Islet precursor cell (in vitro differentiated cells): ENCODE measurements around the gene METRN.
A peak's percentile ranks its signal among the peaks of the same experiment; 100 is the strongest.

Source experiments
- DNase-seq: peaks from one replicate; pipeline ENCODE4 v3.0.0-alpha.2; 2018

METRN gene

GRCh38 chr16:714558-715476, at the start of gene METRN:
Gene METRN, plus strand, starts transcription at chr16:715118. Its CDS starts 172 bp downstream, at chr16:715290.
- DNase-seq, result peak; percentile 92

- DNase-seq, result no peak
These were observed 48.3 kb upstream of the METRN start for GRCh38 chr16:666572-666971.

GRCh38 chr16:667113-667779, 47.7 kb upstream of the METRN start:
- DNase-seq, result no peak

GRCh38 chr16:667780-668518, 47.0 kb upstream of the METRN start, which contains the start of gene RHOT2:
Gene RHOT2, plus strand, starts transcription at chr16:668132. Its CDS starts 68 bp downstream, at chr16:668200.
- peak; percentile 96 for DNase-seq

DNA sequence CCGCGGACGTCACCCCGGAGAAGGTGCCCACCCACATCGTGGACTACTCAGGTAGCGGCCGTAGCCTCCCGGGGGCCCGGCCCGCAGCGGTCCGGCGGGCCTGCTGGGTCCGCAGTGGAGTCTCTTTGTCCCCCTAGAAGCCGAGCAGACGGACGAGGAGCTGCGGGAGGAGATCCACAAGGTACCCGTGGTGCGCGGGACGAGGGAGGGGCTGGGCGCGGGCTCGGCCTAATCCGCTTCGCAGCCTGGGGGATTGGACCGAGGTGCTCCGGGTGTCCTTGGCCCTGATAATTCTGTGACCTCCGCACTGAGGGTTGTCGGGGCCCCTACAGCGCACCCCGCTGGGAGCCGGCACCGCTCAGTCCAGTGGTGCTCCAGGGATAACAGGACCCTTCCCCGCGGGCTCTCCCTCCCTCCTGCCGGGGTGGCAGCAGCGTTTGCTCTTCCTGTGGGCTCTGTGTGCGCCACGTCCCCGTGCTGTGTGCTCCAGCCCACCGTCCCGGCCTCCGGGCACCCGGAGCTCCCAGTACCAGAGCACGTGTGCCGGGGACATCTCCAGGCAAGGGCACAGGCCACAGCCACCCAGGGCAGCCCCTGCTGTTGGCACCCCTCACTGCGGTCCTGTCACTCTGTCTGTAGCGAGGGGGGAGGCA, 46.3 kb upstream of the METRN start:
- no peak for DNase-seq

DNA sequence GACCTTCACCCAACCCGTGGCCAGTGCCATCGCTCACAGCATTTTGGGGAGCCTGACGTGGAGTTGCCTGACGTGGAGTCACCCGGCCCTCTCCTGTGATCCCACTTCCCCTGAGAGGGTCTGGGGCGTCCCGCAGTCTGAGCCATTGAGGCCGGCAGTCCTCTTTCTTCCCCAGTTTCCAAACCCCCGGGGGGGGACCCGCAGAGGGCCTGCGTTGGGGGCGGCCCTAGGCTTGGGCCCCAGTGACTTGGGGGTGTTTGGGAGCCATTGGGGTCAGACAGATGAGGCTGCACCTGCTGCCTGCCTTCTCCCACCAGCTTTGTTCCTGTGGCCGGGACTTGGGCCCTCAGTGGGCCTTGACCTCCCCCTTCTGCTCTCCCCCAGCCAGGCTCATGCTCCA, 45.3 kb upstream of the METRN start:
- no peak for DNase-seq

DNA sequence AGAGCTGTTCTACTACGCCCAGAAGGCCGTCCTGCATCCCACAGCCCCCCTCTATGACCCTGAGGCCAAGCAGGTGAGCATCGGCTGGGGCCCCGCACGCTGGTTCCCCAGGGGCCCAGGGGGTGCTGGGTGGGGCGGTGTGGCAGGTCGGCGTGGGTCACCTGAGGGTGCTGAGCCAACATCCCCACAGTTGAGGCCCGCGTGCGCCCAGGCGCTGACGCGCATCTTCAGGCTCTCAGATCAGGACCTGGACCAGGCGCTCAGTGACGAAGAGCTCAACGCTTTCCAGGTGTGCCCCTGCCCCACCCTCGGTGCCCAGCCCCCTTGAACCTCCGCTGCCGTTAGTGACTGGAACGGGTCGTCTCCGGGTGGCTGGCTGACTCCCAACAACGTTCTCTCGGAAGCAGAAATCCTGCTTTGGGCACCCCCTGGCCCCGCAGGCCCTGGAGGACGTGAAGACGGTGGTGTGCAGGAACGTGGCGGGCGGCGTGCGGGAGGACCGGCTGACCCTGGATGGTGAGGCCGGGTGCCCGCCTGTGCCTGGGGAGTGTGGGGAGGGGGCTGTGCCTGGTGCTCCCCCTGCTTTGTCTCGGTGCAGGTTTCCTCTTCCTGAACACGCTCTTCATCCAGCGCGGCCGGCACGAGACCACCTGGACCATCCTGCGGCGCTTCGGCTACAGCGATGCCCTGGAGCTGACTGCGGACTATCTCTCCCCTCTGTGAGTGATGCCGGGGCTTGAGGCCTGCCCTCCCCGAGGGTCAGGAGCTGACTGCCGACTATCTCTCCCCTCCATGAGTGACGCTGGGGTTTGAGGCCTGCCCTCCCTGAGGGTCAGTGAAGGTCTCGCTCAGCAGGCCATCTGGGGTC, 44.2 kb upstream of the METRN start:
- no peak for DNase-seq

GRCh38 chr16:671353-672131, 43.4 kb upstream of the METRN start:
- DNase-seq, result no peak

DNA sequence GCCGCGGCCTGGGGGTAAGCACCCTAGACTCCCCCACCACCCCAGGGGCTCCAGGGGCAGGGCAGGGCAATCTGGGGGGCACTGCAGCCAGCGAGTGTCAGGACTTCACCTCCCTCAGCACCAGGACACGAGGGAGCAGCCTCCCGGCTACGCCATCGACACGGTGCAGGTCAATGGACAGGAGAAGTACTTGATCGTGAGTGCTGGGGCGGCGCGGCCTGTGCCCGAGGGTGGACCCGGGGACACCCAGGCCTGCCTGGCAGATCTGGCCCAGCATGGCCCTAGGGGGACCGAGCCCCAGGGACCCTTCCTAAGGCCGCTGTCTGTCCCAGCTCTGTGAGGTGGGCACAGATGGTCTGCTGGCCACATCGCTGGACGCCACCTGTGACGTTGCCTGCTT, 42.5 kb upstream of the METRN start:
- DNase-seq, result no peak

DNA sequence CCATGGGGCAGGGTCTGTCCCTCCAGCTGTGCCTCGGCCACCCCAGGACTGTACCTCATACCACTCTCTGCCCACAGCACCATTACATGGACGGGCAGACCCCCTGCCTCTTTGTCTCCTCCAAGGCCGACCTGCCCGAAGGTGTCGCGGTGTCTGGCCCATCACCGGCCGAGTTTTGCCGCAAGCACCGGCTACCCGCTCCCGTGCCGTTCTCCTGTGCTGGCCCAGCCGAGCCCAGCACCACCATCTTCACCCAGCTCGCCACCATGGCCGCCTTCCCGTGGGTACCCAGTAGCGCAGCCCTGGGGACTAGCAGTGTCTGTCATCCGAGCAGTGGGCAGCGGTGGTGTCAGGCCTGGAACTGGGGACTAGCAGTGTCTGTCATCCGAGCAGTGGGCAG, 42.1 kb upstream of the METRN start:
- DNase-seq, result no peak

DNA sequence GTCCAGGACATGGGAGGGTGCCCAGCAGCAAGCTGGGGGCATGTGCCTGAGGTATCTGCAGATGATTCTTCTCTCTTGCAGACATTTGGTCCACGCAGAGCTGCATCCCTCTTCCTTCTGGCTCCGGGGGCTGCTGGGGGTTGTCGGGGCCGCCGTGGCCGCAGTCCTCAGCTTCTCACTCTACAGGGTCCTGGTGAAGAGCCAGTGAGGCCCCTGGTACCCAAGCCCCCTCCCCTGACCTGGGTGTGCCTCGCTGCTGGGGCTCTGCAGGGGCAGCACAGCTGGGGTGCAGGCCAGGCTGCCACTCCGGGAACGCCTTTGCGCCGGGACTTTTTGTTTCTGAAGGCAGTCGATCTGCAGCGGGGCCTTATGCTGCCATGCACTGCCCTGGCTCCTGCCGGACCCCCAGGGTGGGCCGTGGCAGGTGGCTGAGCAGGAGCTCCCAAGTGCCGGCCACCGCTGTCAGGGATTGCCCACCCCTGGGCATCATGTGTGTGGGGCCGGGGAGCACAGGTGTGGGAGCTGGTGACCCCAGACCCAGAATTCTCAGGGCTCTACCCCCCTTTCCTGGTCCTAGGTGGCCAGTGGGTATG, 41.4 kb upstream of the METRN start:
- no peak for DNase-seq

GRCh38 chr16:674214-674881, 40.6 kb upstream of the METRN start:
- no peak for DNase-seq

DNA sequence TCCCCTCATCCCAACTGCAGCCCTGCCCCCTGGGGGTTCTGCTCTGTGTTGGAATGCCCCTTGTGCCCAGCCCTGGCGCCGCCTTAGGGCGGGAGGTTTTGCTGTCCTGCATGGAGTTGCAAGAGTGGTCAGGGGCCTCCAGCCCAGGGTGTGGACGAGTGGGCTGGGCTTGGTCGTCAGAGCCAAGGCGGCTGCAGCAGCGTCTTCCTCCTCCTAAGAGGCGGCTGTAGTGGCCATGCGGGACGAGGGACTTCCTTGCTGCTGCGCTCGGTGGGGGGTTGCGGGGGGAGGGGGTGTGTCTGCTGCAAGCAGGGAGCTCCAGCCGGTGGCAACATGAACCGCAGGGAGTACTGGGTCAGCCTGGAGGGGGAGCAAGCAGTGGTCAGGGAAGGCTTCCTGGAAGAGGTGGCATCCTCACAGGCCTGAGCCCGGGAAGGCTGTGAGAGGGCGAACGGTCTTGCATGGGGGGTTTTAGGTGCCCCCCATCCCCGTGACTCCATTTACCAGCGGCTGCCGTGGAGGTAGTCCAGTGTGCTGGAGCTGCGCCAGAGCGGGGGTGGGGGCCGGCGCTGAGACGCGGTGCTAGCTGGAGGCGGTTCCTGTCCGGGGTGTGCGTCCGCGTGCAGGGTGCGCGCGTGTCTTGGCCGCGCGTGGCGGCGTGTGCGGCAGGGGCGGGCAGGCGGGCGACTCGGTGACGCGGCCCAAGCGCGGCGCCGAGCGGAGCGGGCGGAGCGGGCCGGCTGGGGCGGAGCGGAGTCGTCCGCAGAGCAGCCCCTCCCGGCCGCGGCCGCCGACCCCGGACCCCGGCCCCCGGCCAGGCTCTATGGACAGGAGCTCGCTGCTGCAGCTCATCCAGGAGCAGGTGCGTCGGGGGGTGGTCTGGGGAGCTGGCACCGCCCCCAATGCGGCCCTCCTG, 39.7 kb upstream of the METRN start, which contains the start of gene RHBDL1:
Gene RHBDL1 (plus strand): TSS at position 704 of the 916 bp plus-strand sequence. CDS start 120 bp downstream, at position 824.
- peak; percentile 82 for DNase-seq

GRCh38 chr16:675884-676564, 38.9 kb upstream of the METRN start:
- DNase-seq, result no peak

GRCh38 chr16:676565-676902, 38.4 kb upstream of the METRN start:
- DNase-seq, result no peak

- no peak for DNase-seq
These were observed 38.0 kb upstream of the METRN start for GRCh38 chr16:676913-677312.

GRCh38 chr16:677316-678190, 37.4 kb upstream of the METRN start:
- no peak for DNase-seq
